ENCODE data around the gene SYT3.
A peak's percentile ranks its signal among the peaks of the same experiment; 100 is the strongest.

The SYT3 gene

DNA sequence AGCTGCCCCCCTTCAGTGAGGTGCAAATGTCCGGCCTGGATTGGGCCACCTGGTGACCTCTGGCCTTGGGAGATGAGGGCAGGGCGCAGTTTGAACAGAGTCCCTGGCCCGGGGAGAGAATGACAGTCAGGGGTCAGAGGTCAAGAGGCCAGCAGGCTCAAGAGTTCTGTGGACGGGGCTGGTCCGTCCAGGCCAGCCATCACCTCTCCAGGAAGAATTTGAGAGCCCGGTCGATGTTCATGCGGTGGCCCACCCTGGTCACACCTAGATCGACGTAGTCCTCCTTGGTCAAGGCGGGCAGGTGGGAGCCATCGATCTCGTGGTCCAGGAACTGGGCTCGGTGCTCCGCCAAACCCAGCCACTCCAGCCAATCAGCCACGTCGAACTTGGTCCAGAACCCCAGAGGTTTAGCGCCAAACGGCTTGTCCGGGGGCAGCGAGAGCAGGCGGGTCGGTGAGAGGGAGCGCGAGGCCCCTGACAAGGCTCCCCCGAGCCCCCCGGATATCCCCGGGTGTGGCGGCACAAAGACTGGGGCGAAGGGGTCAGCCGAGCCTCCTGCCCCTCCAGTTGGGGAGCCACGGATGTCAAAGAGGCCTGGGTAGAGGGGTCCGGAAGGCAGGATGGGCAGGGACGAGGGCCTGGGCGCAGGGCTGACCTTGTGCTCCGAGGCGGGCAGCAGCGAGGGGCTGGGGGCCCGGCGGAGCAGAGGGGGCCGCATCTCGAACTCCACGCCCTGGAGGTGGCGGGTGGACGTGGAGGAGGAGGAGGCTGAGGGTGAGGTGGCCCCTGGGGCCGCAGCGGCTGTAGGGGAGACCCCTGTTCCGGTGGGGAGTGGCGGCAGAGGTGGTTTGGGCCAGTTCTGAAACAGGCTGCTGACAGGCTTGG lies 22.3 kb upstream of the SYT3 start:
- DNase-seq = no peak

DNA sequence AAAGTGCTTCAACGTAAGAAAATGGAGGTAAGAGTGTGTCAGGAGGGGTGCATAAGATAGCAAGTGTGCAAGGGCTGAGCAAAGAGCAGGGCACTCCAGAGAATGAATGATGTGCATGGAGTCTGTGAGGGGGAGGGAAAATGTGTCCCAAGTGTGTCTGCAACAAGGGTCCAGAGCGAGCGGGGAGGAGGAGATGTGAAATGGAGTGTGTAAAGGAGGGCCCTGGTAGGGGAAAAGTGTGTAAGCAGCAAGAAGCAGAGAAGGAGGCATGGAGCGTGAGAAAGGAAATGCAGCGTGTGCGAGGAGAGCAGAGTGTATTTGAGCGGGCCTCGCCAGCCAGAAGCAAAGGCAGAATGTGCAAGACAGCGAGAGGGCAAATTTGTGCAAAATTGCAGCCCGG lies 21.3 kb upstream of the SYT3 start:
- no peak for DNase-seq

DNA sequence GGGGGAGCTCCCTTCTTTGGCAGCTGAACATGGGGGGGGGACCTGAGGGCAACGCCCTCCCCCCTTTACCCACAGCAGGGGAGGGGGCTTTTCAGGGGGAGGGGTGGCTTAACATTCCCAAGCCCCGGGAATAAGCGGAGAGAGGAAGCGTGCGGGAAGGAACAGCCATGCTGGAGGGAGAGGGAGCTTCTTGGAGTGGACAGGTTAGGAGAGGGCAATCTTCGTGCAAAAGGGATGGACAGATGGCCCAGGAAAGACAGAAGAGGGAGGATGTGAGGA lies 20.3 kb upstream of the SYT3 start:
- DNase-seq = no peak

DNA sequence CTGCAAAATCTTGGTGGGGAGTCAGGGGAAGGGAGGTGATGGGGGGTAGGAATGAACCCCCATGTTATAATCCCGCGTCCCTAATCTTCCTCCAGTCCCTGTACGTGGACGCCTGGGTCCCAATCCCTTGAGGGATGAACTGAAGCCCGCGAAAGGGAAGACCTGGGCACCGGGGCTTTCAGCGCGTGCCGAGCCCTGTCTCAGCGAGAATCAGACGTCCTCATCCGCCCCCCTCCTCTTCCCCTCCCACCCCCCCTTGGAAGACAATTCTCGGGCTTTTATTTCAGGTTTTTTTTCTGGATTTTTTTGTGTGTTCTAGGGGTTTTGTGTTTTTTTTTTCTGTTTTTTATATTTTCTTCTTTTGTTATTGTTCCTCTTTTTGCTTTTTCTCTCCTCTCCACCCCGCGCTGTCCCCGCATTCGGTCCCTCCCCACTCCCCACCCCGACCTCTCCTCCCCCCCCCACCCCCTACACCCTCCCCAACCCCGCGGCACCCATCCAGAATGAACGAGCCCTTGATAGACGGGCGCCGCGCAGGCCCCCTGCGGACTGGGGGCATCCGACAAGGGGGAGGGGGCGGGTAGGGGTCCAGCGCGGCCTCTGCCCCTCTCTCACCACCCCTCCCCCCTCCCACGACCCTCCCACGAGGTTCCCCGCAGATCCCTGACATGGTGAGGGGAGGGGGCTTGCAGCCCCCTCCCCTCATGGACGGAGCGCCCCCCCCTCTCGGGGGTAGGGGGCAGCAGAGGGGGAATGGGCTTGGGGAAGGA lies 19.8 kb upstream of the SYT3 start:
- DNase-seq = no peak

DNA sequence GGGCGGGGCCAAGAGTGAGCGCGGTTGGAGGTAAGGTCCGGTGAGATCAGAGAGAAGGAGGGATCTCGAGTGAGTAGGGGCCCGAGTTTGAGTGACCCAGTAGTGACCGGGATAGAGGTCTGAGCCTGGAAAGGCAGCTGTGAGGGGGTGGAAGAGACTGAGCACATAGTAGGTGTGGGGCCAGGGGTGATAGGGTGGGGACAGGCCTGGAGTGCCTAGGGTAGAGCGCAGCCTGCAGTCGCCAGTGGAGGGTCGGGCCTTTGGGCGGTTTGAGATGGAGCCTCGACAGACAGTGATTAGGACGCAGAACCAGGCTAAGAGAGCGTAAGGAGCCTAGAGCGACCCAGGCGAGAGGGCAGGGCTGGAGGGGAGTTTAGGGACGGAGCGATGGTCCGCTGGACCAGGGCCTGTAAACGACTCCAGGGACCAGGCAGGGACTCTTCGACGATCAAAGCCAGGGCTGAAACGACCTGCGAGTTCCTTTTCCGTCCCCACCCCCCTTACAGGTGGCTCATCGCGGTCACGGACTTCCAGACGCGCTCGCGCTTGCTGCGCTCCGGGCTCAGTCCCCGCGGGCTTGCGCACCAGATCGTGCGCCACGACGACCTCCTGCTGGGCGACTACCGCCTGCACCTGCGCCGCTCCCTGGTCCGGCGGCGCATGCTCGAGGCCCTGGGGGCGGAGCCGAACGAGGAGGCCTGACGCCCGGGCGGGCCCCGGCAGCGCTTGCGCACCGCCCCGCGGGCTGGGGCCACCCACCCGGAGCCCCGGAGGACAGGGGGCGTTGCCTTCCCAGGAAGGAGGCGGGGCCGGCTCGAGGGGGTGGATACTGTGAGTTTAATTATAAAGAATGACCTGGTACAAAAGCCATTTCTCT lies 19.0 kb upstream of the SYT3 start:
- no peak for DNase-seq

DNA sequence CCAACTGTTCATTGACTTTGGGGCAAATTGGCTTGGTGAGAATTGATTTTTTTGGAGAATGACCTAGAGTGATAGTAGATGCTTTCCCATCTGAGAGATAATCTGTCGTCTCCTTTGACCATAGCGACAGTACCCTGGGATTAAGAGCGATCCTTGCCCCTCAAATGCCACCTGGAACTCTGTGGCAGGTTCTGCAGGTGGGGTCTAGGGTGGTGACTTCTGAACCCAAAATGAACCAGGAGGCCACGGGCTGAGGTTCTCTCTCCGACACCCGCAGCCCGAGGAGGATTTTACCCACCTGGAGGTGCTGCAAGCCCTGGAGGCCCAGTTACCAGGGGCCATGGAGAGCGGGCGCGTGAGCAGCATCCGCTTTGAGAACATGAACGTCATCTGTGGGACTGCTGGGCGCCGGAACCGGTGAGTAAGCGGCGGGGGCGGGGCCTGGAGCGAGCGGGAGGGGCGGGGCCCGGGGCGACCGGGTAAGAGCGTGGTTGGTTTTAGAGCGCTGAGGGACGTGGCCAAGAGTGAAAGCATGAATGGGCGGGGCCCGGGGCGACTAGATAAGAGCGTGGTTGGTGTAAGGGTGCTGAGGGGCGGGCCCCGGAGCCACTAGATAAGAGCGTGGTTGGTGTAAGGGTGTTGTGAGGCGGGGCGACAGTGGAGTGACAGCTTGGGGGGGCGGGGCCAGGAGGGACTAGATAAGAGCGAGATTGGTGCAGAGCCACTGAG lies 18.2 kb upstream of the SYT3 start:
- DNase-seq = peak; percentile 44

DNA sequence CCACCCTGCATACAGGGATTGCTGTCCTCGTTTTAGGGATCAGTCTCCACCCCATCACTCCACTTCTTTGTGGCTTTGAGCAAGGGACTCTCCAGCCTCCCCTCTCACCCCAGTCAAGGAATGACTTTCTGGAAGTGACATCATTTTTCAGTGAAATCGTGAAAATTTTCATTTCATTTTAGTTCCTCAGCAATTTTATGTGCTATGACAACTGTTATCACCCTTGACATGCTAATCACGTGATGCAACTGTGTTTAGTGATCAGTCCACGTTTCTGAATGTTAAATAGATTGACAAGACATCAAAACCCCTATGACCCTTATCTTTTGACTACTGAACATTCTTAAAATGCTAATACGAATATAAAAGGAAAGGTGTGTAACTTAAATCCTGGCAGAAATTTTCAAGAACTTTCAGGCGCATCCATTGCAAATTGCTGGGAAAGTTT lies 17.6 kb upstream of the SYT3 start:
- DNase-seq = no peak

DNA sequence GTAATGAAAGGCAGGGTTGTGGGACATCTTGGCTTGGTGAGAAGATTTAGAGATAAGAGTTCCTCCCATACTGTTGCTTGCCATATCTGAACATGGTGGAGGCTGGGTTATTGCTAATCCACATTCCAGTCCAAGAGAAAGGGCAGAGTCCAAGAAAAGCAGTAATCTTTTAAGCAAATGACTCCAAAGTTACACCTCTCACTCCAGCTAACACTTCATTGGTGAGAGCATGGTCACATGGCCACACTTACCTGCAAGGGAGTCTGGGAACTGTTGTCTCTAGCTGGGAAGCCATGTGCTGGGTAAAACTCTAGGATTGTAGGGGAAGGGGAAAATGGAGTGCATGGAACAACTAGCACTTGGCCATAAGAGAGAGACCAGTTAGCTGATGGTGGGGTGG lies 15.2 kb upstream of the SYT3 start:
- no peak for DNase-seq

DNA sequence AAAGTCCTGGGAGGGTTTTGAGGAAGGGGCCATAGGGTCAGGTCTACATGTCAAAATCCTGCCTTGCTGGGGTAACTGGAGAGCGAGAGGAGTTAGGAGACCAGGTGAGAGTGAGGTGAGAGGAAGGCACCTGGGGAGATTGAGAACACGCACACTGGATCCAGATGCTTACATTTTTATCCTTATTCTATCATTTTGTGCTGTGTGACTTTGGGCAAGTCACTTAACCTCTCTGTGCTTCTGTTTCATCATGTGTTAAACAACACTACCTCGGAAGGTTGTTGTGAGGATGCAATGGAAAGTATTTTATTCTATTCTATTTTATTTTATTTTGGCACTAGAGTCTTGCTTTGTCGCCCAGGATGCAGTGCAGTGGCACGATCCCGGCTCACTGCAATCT lies 13.0 kb upstream of the SYT3 start:
- no peak for DNase-seq

DNA sequence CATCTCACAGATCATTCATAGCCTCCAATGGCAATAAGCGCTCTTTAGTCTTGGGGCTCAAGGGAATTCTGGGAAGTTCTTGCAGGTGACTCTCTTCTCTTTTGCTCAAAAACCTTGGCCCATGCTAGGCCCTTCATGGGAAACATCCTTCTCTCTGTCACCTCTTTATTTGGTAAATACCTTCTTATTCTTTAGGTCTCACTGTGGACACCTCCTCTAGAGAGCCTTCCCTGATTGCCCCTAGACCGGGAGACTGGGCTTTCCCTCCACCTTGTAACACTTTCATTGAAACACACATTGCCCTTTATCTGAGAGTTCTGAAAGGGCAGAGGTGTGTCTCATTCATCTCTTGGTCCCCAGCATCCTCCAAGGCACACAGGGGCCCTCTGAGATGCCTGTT lies 11.5 kb upstream of the SYT3 start:
- DNase-seq = no peak

DNA sequence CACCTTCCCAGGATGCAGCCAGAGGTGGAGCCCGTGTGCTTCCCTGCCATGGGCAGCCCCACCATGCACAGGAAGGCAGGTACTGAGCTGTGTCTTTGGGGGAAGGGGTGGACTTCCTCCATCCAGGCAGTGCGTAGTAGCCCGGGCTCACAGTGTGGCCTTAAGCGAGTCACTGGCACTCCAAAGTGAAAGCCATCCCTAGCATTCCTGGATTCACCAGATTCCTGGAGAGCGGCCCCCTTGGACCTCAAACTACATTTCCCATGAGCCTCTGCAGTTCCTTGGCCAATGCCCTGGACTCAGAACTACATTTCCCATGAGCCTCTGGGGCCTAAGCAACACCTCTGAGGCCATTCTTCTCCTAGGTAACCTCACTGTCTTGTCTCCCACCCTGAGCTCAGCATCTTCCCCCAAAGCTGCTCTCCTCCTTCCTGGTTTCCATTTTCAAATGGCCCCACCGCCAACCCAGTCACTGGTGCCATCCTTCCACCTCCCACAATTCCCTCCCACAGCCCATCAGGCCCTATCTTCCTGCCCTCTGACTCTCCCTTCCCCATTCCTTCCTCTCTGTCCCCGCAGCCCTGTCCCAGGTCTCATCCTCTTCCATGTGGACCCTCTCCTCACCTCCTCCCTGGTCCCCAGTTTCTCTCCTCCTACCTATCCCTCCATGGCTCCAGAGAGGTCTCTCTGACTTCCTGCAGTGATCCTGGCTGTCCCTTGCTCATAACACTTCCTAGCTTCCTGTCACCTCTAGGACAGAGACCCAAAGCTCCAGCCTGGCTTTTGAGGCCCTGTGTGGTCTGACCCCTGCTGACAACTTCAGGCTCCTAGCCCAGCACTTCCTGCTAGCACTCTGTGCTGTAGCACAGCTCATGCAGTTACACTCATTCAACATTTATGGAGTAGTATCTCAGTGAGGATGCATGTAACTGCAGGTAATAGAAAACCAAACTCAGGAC lies 10.0 kb upstream of the SYT3 start, which contains the start of gene C19orf81:
Gene C19orf81, plus strand, starts transcription at position 13 of the 959 bp plus-strand sequence. Its CDS starts 0 bp downstream, at position 13.
- no peak for DNase-seq

DNA sequence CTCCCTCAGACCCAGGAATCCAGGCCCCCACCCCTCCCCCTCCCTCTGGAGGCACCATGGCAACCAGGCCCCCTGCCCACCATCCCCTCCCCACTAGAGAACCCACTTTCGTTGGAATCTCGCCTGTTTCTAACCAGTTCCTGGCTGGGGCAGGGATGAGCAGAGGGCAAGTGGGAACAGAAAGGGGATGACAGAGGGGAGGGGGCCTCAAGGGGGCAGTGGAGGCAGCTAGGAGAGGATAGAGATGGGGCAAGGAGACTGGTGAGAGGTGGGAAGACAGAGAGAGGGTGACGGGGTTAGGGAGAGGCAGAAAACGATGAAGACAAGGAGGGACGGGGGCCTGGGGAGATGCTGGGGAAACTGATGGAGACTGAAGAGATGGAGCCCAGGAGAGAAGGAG lies 9.0 kb upstream of the SYT3 start:
- no peak for DNase-seq

DNA sequence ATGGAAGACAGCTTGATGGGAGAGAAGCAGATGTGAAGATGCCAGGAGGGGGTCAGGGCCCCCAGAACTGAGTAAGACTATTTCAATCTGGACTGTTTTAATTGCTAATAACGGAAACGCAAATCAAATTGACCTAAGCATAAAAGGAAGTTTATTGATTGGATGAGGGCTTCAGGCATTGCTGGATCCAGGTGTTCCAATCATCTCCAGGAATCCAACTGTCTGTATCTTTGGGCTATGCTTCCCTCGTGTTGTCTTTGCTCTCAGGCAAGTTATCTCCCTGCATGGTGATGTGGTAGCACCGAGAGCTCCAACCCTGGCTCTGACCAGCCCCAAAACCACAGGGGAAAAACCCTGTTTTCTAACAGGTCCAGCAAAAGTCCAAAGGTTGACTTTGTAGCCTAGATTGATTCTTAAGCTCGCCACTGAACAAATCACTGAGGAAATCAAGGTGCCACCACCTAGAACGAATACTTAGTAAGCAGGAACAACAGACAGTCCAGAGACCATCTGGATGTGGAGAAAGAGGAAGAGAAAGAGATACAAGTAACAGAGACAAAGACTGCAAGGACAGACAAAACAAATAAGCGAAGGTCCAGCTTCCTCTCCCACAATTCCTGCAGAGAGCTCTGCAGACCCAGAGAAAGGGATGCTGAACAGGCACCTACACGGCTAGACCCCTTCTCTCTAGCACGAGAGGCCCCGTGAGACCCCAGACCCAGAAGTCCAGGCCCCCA lies 8.4 kb upstream of the SYT3 start:
- no peak for DNase-seq

DNA sequence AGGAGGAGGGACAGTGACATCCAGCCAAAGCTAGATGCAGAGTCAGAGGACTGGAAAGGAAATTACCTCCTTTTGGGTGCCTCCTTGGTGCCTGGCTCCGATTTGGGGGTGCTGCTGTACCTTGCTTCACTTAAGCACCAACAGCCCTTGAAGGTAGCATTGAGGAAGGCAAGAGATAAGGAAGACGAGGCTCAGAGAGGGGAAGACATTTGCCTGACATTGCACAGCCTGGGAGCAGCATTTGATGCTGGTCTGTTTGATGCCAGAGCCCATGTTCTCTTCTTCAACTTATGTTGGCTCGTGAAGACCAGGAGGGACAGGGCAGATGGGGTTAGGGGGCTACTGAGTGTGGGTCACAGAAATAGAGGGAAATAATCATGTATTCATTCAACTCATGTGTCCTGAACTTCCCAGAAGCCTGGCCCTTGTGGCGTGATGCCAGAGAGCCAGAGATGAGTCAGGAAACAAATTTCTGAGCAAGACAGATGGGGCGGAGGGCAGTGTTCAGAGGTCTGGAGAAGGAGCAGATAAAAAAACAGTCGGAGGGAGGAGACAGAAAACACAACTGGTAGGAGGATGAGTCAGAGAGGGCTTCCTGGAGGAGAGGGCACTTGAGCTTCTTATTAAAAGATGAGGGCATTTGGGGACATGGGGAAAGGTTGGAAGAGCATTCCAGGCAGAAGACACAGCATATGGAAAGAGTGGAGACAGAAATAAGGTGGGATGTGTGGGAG lies 6.6 kb upstream of the SYT3 start:
- DNase-seq = no peak

DNA sequence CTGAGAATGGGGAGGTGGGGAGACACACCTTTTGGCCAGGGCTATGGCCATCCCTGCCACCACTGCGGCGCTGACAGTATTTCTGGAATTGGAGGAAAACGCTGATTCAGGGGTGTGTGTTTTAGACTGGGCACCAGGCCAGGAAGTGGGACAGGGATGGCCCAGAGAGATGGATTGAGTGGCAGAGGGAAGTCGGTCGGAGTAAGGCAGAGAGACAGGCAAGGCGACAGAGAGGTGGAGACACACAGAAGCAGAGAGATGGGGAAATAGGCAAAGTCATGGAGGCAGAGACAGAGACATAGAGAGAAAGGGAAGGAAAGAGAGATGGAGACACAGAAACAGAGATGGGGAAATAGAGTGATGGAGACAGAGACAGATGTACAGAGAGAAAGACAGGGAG lies 5.4 kb upstream of the SYT3 start:
- DNase-seq = no peak

DNA sequence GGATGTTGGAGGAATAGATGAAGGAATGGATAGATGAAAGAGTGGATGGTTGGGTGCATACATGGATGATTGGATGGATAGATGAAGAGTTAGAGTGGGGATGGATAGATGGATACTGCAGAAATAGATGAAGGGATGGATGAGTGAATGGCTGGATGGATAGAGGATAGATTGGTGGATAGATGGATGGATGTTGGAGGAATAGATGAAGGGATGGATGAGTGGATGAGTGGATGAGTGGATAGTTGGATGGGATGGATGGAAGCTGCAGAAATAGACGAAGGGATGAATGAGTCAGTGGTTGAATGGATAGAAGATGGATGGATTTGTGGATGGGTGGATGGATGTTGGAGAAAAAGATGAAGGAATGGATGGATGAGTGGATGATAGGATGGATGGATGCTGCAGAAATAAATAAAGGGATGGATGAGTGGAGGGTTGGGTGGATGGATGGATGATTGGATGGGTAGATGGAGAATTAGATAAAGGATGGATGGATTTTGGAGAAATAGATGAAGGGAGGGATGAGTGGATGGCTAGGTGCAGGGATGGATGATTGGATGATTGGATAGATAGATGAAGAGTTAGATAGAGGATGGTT lies 4.7 kb upstream of the SYT3 start:
- no peak for DNase-seq

DNA sequence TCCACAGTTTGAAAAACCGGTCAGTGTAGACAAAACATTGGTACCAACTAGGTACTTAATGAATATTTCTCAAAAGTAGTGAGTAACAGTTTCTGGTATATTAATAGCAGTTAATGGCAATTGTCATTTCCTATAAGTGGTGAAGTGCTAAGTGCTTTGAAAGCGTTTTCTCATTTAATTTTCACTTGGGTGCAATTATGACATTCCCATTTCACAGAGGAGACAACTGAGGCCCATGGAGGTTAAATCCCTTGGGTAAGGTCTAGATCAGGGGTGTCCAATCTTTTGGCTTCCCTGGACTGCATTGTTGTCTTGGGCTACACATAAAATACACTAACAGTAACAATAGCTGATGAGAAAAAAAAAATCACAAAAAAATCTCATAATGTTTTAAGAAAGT lies 687 bp upstream of the SYT3 start:
- no peak for DNase-seq

DNA sequence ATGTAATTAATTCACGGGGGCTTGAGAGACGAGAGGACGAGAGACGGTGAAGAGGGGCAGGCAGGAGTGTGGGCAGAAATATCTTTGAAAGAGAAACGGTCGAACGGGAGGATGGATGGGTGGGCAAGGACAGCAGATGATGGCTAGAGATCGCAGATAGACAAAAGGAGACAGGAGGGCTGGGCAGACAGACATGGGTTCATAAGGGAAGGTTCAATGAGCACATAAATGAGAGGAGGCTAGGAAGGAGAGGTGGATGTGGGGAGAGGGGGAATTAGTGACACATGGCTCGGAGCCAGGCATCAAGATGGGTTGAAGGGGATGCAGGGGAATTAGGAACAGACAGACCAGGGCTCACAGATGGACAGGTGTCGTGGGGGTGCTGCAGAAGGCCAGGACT lies 1.1 kb downstream of the SYT3 start:
- DNase-seq = no peak

DNA sequence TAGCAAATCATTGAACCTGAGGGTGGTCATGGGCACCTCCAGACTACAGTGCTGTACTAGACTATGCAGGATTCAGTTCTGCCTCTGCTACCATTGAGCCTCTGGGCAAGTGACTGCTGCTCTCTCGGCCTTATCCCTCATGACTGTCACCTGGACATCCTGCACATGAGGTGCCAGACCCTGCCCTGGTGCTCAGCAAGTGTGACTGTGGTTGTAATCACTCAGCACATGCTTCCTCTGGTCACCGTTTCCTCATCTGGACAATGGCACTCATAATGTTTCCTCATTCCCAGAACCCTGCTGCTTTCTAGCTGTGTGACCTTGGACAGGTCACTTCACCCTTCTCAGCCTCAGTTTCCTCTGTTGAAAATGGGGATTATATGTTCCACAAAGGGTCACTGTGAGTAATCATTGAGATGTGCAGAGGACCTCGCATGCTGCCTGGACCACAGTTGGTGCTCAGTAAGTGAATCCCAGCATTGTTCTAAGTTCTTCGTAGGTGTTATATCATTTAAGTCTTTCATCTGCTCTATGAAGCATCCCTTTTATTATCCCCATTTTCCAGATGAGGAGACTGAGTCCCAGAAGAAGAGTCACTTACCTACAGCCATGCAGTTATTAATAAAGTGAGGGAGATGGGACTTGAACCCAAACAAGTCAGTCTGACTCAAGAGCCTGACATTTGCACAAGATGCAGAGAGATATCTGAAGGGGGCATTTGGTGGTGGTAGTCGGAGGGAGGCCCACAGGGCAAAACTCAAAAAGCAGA lies 3.2 kb downstream of the SYT3 start:
- DNase-seq = no peak
